Kidney (tissue), 22 donors: Measurements from ENCODE around the gene DNHD1. TPM values are rescaled to one million over a fixed set of nuclear protein-coding genes. Genes with fewer than 3 reads are reported as not detected.
A peak's percentile ranks its signal among the peaks of the same experiment; 100 is the strongest.

Experiments
- DNase-seq, 5 donors: peaks; one replicate each; pipeline ENCODE4 v3.0.0-alpha.2; 2013 to 2020
- FAIRE-seq: peaks from 2 replicates; lab custom pipeline; 2012; peaks lifted over from hg19 to GRCh38; lab: Jason Lieb, UNC
- H3K27ac ChIP-seq, 2 donors: one replicate each; pipeline ENCODE4 v1.7.0; 2013; ENCODE audit warnings: low read depth in 2 of 2, low read length in 2 of 2, inconsistent platforms in 1 of 2
- H3K27me3 ChIP-seq: one replicate; pipeline ENCODE4 v1.7.1; 2013; ENCODE audit warnings: low read length, inconsistent platforms; ENCODE audit not compliant: control insufficient read depth, insufficient read depth
- H3K36me3 ChIP-seq, 3 donors: one replicate each; pipeline versions ENCODE4 v1.7.0 to v1.7.1; 2013; ENCODE audit warnings: low read length in 3 of 3, control low read depth in 1 of 3, inconsistent platforms in 1 of 3; ENCODE audit not compliant: insufficient read depth in 3 of 3, control insufficient read depth in 2 of 3
- H3K4me1 ChIP-seq, 3 donors: one replicate each; pipeline versions ENCODE4 v1.7.0 to v1.7.1; 2013; ENCODE audit warnings: low read length in 3 of 3, inconsistent platforms in 1 of 3, low read depth in 1 of 3; ENCODE audit not compliant: control insufficient read depth in 2 of 3, insufficient read depth in 2 of 3
- H3K4me3 ChIP-seq, 3 donors: one replicate each; pipeline versions ENCODE4 v1.7.0 to v1.8.1; 2013; ENCODE audit warnings: low read length in 3 of 3, control low read depth in 1 of 3, inconsistent platforms in 1 of 3
- H3K9ac ChIP-seq, 3 donors: one replicate each; pipeline versions ENCODE4 v1.7.0 to v1.7.1; 2013; ENCODE audit warnings: low read length in 3 of 3, control low read depth in 1 of 3, inconsistent platforms in 1 of 3
- H3K9me3 ChIP-seq, 3 donors: one replicate each; pipeline versions ENCODE4 v1.7.0 to v1.7.1; 2013; ENCODE audit warnings: low read length in 3 of 3, control low read depth in 1 of 3, inconsistent platforms in 1 of 3; ENCODE audit not compliant: control insufficient read depth in 2 of 3, insufficient read depth in 1 of 3
- intact Hi-C: fragments of 100-400 bp; cut with DNase I; formaldehyde crosslinking; loops from one replicate; pipeline ENCODE4 v1.11.1; 2022
- long read RNA-seq, 10 donors: library from polyadenylated mRNA in 1 of 10; unstranded in 1 of 10; transcript quantifications; one replicate each; pipeline ENCODE4 v2.0.0 and lab custom pipeline, GENCODE V29; 2021 to 2026
- polyA plus RNA-seq: library from polyadenylated mRNA; stranded (reverse); fragments of 350-450 nt; fragmentation: Illumina TruSeq; extraction: RNeasy Lipid Tissue Mini Kit (QIAGEN cat#74804); gene quantifications from one replicate; pipeline ENCODE4 v1.2.3, GENCODE V29; 2014; ENCODE audit warnings: low read depth, low replicate concordance; ENCODE audit not compliant: insufficient read depth
- total RNA-seq: library from RNA; stranded (reverse); fragmentation: NEBNext Ultra II Directional; extraction: Animal tissue kit (Norgen Biotek cat#: 25700); gene quantifications from one replicate; pipeline ENCODE4 v1.2.1, GENCODE V29; 2021
- TF ChIP-seq, protein P1 (sequence below): IDR thresholded peaks from 3 replicates; pipeline ENCODE4 v1.5.1; 2012; ENCODE audit warnings: mild to moderate bottlenecking, moderate library complexity, borderline replicate concordance; ENCODE audit not compliant: insufficient read depth; ENCODE audit errors: extremely low read depth
- donor health status: control.
- donor health status: control.
- donor health status: control.
- donor health status: control.
- donor health status: control.
- donor health status: DM: yes; HTN: yes; CAD: no.
- donor health status: Normal renal cell carcinoma (clear cell type).

DNHD1 gene, protein sequence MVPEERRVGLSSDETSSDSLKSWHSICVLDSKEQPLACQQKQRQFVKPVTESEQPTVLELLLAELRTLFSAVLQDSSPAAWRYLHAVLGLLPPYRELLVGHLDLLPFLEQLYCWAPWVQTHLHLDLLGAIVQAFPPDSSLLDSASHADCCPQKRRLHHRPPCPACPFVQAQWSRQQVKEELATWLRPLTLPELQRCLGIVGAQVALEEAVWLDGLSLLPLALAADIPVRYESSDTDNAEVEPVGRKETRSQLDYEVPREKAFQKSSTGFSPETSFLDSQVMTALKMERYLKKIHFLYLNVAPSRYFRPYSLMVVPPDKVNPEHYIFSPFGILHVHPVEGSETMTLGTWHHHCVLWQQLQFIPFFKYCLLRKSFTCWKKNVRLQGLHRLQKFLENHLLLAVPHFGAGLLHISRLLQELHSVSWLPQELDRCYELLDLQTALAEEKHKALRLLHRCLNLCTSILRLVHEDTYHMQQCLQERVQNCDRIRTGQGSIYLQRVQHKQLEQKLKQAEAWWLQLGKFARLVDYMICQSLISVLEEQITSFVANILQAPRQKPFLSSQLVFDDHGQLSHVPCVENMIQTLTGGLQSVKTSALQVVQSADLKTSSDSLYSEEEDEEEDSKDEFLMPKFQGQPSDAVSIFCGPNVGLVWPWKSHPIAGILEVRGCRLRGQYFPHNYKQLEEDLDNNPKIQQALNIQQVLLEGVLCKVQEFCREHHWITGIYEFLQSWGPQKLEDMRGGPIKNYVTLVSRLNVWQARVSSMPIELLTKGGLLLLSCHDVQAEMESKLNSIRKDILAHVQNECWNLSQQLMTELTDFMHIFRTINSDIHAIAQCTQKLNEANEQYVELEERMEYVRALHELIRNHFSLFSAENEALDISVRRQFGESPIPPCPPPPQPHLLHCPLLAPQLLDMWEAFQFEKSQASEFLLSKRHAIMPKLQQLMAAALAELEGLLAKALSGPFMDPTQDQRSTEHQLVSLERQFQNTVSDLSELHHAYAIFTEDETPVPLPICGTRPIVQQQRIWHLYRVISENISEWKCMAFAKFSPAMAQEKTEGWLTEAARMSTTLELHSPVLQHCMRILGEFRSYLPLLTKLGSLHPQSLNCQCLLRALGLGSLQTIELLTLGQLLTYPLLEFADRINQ (N-terminal part only)
- total RNA-seq (10.1 TPM), polyA plus RNA-seq (3.5 TPM)
- long read RNA-seq, donor 1, result 0 reads
- long read RNA-seq, donor 2, partial matches to known transcripts, result 11 of 11 reads
- long read RNA-seq, donor 2, other reads (novel, unspliced or antisense), result 0 of 11 reads
- long read RNA-seq, donor 3, result 0 reads
- long read RNA-seq, donor 4, partial matches to known transcripts, result 10 of 10 reads
- long read RNA-seq, donor 4, other reads (novel, unspliced or antisense), result 0 of 10 reads
- long read RNA-seq, donor 5, result 0 reads
- long read RNA-seq, donor 6, partial matches to known transcripts, result 13 of 13 reads
- long read RNA-seq, donor 6, other reads (novel, unspliced or antisense), result 0 of 13 reads
- long read RNA-seq, donor 7, partial matches to known transcripts, result 1 of 7 reads
- long read RNA-seq, donor 7, other reads (novel, unspliced or antisense), result 6 of 7 reads
- long read RNA-seq, donor 8, partial matches to known transcripts, result 9 of 14 reads
- long read RNA-seq, donor 8, other reads (novel, unspliced or antisense), result 5 of 14 reads
- long read RNA-seq, donor 9, result 0 reads
- long read RNA-seq, donor 10, result 0 reads

DNA sequence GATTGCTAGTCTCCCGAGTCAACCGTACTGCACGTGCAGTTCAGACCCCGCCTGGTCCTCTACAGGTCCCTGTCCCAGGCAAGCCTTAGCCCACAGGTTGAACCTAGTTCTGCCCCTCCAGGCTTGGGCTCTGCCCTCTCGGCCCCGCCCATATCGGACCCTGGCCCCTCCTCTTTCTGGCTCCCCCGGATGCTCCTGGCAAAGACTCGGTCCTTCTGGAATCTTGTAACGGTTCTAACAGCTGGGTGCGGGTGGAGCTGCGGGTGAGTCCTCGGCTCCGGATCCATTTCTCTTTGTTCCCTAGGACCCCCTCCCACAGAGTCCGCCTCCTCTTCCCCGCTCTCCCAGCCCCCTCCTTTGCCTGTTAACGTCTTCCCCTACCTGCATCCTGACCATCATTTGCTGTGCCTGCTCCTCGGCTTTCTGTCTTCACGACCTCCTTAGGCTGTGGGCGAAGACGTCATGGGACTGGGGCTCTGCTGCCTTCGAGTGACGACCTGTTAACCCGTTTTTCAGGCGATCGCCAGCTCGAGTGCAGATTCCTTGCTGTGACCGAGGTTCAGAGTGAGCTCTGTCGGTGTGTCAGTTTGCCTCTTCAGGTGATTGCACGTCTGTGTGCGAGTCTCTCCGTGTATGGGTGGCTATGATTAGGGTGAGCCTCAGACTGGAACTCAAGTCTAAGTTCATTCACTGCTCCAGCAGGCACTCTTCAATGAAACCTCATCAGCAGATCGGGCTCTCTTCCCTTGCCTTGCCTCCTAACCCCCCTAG, at the start of gene DNHD1:
Gene DNHD1, plus strand, starts transcription at position 212 of the 771 bp plus-strand sequence. CDS start 936 bp downstream, outside the sequence.
- no peaks in the 10 kb centered on the region for H3K36me3 ChIP-seq
- peak in 3 of 5 donors; percentile 32 to 54 (median 43) for DNase-seq
- no peak within 1 kb of the TSS for H3K9ac ChIP-seq
- no peak within 1 kb of the TSS for H3K27ac ChIP-seq
- no peaks in the 10 kb centered on the region for H3K4me1 ChIP-seq
- FAIRE-seq, result no peak
- TF ChIP-seq, protein P1, sequence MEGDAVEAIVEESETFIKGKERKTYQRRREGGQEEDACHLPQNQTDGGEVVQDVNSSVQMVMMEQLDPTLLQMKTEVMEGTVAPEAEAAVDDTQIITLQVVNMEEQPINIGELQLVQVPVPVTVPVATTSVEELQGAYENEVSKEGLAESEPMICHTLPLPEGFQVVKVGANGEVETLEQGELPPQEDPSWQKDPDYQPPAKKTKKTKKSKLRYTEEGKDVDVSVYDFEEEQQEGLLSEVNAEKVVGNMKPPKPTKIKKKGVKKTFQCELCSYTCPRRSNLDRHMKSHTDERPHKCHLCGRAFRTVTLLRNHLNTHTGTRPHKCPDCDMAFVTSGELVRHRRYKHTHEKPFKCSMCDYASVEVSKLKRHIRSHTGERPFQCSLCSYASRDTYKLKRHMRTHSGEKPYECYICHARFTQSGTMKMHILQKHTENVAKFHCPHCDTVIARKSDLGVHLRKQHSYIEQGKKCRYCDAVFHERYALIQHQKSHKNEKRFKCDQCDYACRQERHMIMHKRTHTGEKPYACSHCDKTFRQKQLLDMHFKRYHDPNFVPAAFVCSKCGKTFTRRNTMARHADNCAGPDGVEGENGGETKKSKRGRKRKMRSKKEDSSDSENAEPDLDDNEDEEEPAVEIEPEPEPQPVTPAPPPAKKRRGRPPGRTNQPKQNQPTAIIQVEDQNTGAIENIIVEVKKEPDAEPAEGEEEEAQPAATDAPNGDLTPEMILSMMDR, result no peak
- H3K4me3 ChIP-seq, result peak within 1 kb of the TSS in 1 of 3 donors; percentile 9
- intact Hi-C loops, result no loop called here
- H3K9me3 ChIP-seq, result no peaks in the 10 kb centered on the region
- no peaks in the 10 kb centered on the region for H3K27me3 ChIP-seq

DNA sequence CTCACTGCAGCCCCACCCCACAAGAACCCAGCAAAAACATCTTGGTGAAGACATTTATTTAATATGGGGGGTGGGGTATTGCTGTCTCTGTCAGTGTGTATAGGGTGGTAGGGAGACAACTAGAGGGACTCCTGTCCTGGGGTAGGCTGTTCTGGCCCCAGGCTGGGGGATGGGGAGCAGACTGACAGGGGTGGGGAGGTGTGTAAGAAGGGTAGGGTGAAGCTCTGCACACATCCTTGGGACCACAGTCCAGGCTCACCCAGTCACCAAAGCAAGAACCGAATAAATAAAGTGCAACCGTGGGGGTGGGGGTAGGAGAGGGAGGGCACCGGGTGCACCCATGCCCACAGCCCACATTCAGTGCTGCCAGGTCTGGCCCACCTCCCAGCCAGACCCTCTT, 48.5 kb upstream of the DNHD1 start:
- DNase-seq, result no peak
- Histone ChIP-seq H3K9me3 (no peaks in the 10 kb centered on the region), H3K27me3 (no peaks in the 10 kb centered on the region), H3K4me1 (no peaks in the 10 kb centered on the region), H3K9ac (no peak overlapping the region), H3K27ac (no peak overlapping the region), H3K4me3 (no peak overlapping the region), H3K36me3 (peaks cover 0 to 33% (median 29%) of the 10 kb centered on the region in 3 donors)
- no peak for FAIRE-seq
- TF ChIP-seq, protein P1, result no peak
- intact Hi-C loops, result no loop called here
